T-helper 2 cell treated with Interferon-gamma antibody and Interleukin-4, amounts not matched to agents 100 ng/mL and 5 ng/mL, for 36 hours (primary cell): ENCODE data around the gene DAGLA. TPM values are rescaled to one million over a fixed set of nuclear protein-coding genes. Genes with fewer than 3 reads are reported as not detected.

Experiments used
- intact Hi-C: fragments of 100-400 bp; cut with micrococcal nuclease; formaldehyde crosslinking; loops from one replicate; pipeline ENCODE4 v1.15.1; 2023
- total RNA-seq: library from RNA; stranded (reverse); gene quantifications from 2 replicates; pipeline ENCODE4 v1.2.3, GENCODE V29; 2022

Gene DAGLA
- total RNA-seq, 1 donor from 2014 or later: 0.07 TPM

- intact Hi-C loops: no loop called here
These were observed 62.2 kb downstream of the DAGLA start for GRCh38 chr11:61742391-61742790.

GRCh38 chr11:61743486-61744095 is 63.4 kb downstream of the DAGLA start:
- intact Hi-C loops: no loop called here

- intact Hi-C loops: no loop called here
These were observed 64.0 kb downstream of the DAGLA start for GRCh38 chr11:61744181-61744580.

GRCh38 chr11:61744609-61745156 is 64.5 kb downstream of the DAGLA start:
- intact Hi-C loops: no loop called here

GRCh38 chr11:61745781-61746441 is 65.7 kb downstream of the DAGLA start:
- intact Hi-C loops: no loop called here

- intact Hi-C loops: no loop called here
These were observed 66.4 kb downstream of the DAGLA start for GRCh38 chr11:61746442-61747191.

GRCh38 chr11:61747192-61747966 is 67.2 kb downstream of the DAGLA start:
- intact Hi-C loops: no loop called here

- intact Hi-C loops: no loop called here
These were observed 67.7 kb downstream of the DAGLA start for GRCh38 chr11:61747967-61748285.

DNA sequence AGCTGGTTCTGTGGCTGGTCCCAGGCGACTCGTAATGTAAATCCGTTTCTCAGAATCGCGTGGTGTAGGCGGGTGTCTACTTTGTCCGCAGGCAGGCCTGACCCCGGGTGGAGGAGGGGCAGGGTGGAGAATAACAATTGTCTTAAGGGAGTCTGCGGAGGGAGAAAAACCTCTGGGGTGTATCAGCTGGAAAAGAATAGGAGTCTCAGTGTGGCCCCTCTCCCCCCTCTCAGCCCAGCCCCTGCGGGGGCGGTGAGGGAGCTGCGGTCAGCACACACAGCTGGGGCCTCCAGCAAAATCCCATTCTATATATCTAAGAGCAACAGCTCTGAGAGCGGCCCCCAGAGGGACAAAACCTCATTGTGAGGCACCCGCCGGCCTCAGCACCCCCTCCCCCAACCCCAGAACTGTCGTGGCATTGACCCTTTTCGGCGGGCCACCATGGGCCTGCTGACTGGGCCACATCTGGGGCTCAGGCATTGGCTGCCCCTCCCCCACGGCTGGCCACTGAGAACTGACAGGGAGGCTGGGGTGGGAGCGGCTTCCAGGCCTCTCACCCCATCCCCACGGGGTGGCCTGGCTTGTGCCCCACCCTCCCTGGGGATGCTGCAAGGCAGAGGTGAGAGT is 69.5 kb downstream of the DAGLA start:
- intact Hi-C loops: no loop called here

- intact Hi-C loops: no loop called here
These were observed 70.6 kb downstream of the DAGLA start for GRCh38 chr11:61750631-61751273.

DNA sequence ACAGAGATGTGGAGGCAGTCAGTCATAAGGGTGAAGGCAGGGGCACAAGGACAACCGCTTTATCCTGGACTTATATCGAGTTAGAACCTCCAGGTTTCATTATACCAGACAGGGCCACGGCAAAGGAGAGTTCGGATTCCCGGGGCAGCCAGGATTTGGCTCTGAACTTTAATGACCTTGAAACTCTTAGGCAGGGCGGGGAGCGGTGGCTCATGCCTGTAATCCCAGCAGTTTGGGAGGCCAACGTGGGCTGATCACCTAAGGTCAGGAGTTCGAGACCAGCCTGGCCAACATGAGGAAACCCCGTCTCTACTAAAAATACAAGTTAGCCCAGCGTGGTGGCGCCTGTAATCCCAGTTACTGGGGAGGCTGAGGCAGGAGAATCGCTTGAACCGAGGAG is 71.2 kb downstream of the DAGLA start:
- intact Hi-C loops: no loop called here

- intact Hi-C loops: loop anchor here (2.0 kb wide), 1 partner anchor 24 kb away; no protein-coding TSS in a partner anchor
These were observed 72.1 kb downstream of the DAGLA start, which contains the start of gene MYRF for GRCh38 chr11:61752117-61752924. TSS of gene MYRF (plus strand) at chr11:61752636. CDS start at chr11:61752745, 109 bp downstream.

DNA sequence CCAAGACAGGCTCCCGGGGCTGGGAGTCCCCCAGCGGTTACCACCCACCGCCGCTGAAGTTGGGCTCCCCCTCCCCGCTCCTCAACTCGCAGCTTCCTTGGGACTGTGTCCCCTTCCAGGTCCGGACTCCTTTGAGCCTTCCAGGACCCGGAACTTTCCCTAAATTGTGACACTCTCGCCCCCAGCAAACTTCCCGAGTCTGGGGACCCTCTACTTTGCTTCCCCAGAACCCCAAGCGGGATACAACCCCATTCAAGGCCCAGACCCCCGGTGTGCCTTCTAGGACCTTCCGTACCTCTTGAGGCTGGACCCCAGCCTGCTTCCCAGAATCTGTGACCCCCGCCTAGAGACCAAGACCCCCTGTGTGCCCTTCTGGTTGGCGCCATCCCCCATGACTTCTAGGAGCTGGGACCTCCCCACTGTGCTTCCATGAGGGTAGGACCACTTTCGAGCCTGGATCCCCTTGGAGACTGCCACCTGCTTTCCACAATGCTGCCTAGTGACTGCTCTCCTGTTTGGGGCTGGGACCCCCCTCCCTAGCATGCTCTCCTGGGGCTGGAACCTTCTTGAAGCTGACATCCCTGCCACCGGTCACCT is 72.8 kb downstream of the DAGLA start:
- intact Hi-C loops: loop anchor here (2.0 kb wide), 1 partner anchor 24 kb away; no protein-coding TSS in a partner anchor

- intact Hi-C loops: loop anchor here (2.0 kb wide), 1 partner anchor 23 kb away; no protein-coding TSS in a partner anchor
These were observed 73.5 kb downstream of the DAGLA start for GRCh38 chr11:61753672-61754071.

DNA sequence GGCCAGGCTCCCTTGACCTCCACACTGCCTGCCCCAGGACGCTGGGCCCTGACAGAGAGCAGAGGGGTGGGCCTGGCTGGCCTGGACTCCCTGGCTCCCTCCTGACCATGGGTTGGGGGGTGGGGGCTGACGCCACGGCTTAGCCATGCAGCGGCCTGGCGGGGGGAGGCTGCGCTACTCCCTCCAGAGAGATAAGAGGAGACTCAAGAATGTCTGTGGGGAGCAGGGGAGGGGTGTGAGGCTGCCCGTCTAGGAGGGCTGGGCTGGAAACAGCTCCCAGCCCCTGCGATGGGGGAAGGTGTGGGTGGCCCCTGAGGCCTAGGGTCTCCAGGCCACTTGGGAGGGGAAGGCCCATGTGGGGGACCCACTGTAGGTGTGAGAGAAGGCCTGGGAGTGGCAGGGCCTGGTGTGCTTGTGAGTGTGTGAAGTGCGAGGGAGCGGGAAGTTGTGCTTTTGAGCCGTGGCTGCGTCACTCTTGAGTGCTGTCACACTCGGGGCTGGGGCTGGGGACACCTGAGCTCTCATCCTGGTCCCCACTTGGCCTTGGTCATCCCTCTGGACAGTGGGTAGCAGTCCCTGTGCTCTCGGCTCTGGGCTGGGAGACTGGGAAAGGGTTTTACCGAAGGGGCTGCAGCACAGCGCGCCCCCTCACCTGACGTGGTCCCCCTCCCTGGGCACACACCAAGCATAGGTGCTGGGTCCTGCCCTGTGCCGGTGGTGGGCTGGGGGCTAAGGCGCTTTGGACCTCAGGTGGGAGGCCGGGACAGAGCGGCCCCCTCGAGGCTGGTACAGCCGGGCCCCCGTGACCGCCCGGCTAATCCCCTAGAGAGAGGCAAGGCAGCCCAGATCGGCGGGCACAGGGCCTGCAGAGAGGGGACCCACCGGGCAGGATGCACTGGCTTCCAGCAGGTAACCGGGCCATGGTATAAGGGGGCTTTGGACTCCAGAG is 74.6 kb downstream of the DAGLA start:
- intact Hi-C loops: no loop called here

DNA sequence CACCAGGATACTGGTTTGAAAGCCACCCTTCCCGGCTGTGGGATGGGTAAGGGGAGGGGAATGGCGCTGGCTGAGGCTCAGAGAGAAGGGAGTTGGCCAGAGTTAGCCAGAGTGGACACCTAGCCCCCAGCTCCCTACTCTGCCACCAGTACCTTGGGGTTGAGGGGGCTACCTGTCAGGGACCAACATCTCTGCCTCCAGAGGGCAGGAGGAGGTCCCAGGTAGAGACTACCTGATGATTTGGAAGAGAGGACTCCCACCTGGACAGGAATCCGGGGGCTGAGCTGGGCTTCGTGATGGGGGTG is 75.9 kb downstream of the DAGLA start:
- intact Hi-C loops: no loop called here

GRCh38 chr11:61756452-61757212 is 76.4 kb downstream of the DAGLA start:
- intact Hi-C loops: no loop called here
